Fibroblast of lung (primary cell): ENCODE data around the gene DRG1. TPM values are rescaled to one million over a fixed set of nuclear protein-coding genes. Genes with fewer than 3 reads are reported as not detected.

Source experiments
- DNase-seq, 2 donors: peaks; one replicate each; pipeline versions ENCODE4 v3.0.0 to v3.0.0-alpha.2; 2010; ENCODE audit warnings: low read depth in 2 of 2
- H2AFZ ChIP-seq: 2 replicates; pipeline ENCODE4 v1.5.1; 2012; ENCODE audit warnings: low read length, control low read depth, inconsistent platforms
- H3K27ac ChIP-seq: 2 replicates; pipeline ENCODE4 v1.5.1; 2011; ENCODE audit warnings: low read length, control low read depth; ENCODE audit not compliant: insufficient read depth
- H3K27me3 ChIP-seq: 2 replicates; pipeline ENCODE4 v1.5.1; 2011; ENCODE audit warnings: mild to moderate bottlenecking, low read length; ENCODE audit not compliant: control insufficient read depth, insufficient read depth
- H3K36me3 ChIP-seq: 2 replicates; pipeline ENCODE4 v1.5.1; 2011; ENCODE audit warnings: low read length; ENCODE audit not compliant: control insufficient read depth, insufficient read depth
- H3K4me1 ChIP-seq: 2 replicates; pipeline ENCODE4 v1.5.1; 2011; ENCODE audit warnings: low read length; ENCODE audit not compliant: control insufficient read depth, insufficient read depth; ENCODE audit errors: extremely low read depth
- H3K4me2 ChIP-seq: 2 replicates; pipeline ENCODE4 v1.5.1; 2011; ENCODE audit warnings: low read length, control low read depth; ENCODE audit not compliant: insufficient read depth; ENCODE audit errors: extremely low read depth
- H3K4me3 ChIP-seq, 4 experiments: fragments of 200-600 bp in 1 of 4; sonication (generic) in 1 of 4; replicated peaks in 1 of 4; 2 replicates each; pipeline ENCODE4 v1.5.1; 2011 to 2016; ENCODE audit warnings: low read length in 4 of 4, low read depth in 3 of 4, mild to moderate bottlenecking in 3 of 4, control low read depth in 2 of 4, inconsistent platforms in 1 of 4, mixed read lengths in 1 of 4; ENCODE audit not compliant: insufficient read depth in 1 of 4; ENCODE audit errors: control extremely low read depth in 1 of 4
- H3K79me2 ChIP-seq: 2 replicates; pipeline ENCODE4 v1.5.1; 2012; ENCODE audit warnings: mild to moderate bottlenecking, low read length, inconsistent platforms; ENCODE audit not compliant: control insufficient read depth, insufficient read depth
- H3K9ac ChIP-seq: 2 replicates; pipeline ENCODE4 v1.5.1; 2011; ENCODE audit warnings: mild to moderate bottlenecking, low read length, control low read depth; ENCODE audit not compliant: insufficient read depth
- H3K9me3 ChIP-seq: 2 replicates; pipeline ENCODE4 v1.5.1; 2012; ENCODE audit warnings: low read depth, low read length; ENCODE audit not compliant: control insufficient read depth, insufficient read depth
- H4K20me1 ChIP-seq: 2 replicates; pipeline ENCODE4 v1.5.1; 2011; ENCODE audit warnings: low read length; ENCODE audit not compliant: control insufficient read depth, insufficient read depth; ENCODE audit errors: extremely low read depth
- CTCF ChIP-seq, 2 donors: IDR thresholded peaks in 1 of 2; conservative IDR thresholded peaks in 1 of 2; 1 replicate in 1 of 2; 2 replicates in 1 of 2; pipeline ENCODE4 v1.5.1; 2011 to 2012; ENCODE audit warnings: low read length in 2 of 2, control low read depth in 1 of 2, inconsistent platforms in 1 of 2, low read depth in 1 of 2, mild to moderate bottlenecking in 1 of 2
- EZH2 ChIP-seq: IDR thresholded peaks from 2 replicates; pipeline ENCODE4 v1.5.1; 2012; ENCODE audit warnings: low read length, control low read depth, mild to moderate bottlenecking; ENCODE audit errors: missing control alignments
- polyA plus RNA-seq, 2 donors: library from polyadenylated mRNA; depleted of rRNA in 1 of 2; stranded (reverse) in 1 of 2; unstranded in 1 of 2; fragments of >200 nt; gene quantifications; 2 replicates each; pipeline ENCODE4 v1.2.1, GENCODE V29; 2011 to 2012; ENCODE audit warnings: missing spikeins in 1 of 2
- total RNA-seq: library from RNA; depleted of rRNA; stranded (reverse); fragments of >200 nt; gene quantifications from 2 replicates; pipeline ENCODE4 v1.2.1, GENCODE V29; 2014

The DRG1 gene
- total and polyA plus RNA-seq, 2 donors (not counting 1 experiment from before 2014, with no cell fraction given): 76.4 to 78.8 TPM

- Histone ChIP-seq H3K27me3 (no peaks in the 10 kb centered on the region), H4K20me1 (no peaks in the 10 kb centered on the region), H3K4me3 (no peak overlapping the region), H3K9ac (no peak overlapping the region), H3K27ac (no peak overlapping the region), H3K9me3 (no peaks in the 10 kb centered on the region), H2AFZ (no peak overlapping the region), H3K4me1 (no peaks in the 10 kb centered on the region), H3K79me2 (no peaks in the 10 kb centered on the region), H3K4me2 (no peak overlapping the region), H3K36me3 (peaks cover 7% of the 10 kb centered on the region)
- DNase-seq: peak in 1 of 2 donors; percentile 8
- no peak for TF ChIP-seq EZH2
- TF ChIP-seq CTCF (conservative IDR thresholded peaks at IDR 0.05 in 1 of 2, IDR thresholded peaks at IDR 0.05 in 1 of 2; ENCODE audit: low read depth in 1 of 2, low read length in 2 of 2): no peak
Observed at GRCh38 chr22:31448382-31448781, 49.0 kb downstream of the DRG1 start.

- Histone ChIP-seq H3K79me2 (no peaks in the 10 kb centered on the region), H3K9ac (no peak overlapping the region), H4K20me1 (no peaks in the 10 kb centered on the region), H3K27ac (no peak overlapping the region), H3K4me3 (no peak overlapping the region), H3K36me3 (peaks cover 6% of the 10 kb centered on the region), H3K4me1 (no peaks in the 10 kb centered on the region), H2AFZ (no peak overlapping the region), H3K4me2 (no peak overlapping the region), H3K9me3 (no peaks in the 10 kb centered on the region), H3K27me3 (no peaks in the 10 kb centered on the region)
- TF ChIP-seq EZH2: no peak
- no peak for TF ChIP-seq CTCF (conservative IDR thresholded peaks at IDR 0.05 in 1 of 2, IDR thresholded peaks at IDR 0.05 in 1 of 2; ENCODE audit: low read depth in 1 of 2, low read length in 2 of 2)
- no peak for DNase-seq
Observed at GRCh38 chr22:31449506-31449905, 50.1 kb downstream of the DRG1 start.

GRCh38 chr22:31451709-31452571 lies 52.5 kb downstream of the DRG1 start:
- no peaks in the 10 kb centered on the region for H3K4me1 ChIP-seq
- H3K9ac ChIP-seq: no peak overlapping the region
- peaks cover 5% of the 10 kb centered on the region for H3K36me3 ChIP-seq
- peak; percentile 56 to 59 for DNase-seq
- H3K4me2 ChIP-seq: no peak overlapping the region
- H3K4me3 ChIP-seq: no peak overlapping the region
- no peak overlapping the region for H3K27ac ChIP-seq
- no peaks in the 10 kb centered on the region for H4K20me1 ChIP-seq
- H3K27me3 ChIP-seq: no peaks in the 10 kb centered on the region
- no peaks in the 10 kb centered on the region for H3K79me2 ChIP-seq
- H2AFZ ChIP-seq: no peak overlapping the region
- TF ChIP-seq EZH2 (no peak), CTCF (conservative IDR thresholded peaks at IDR 0.05 in 1 of 2, IDR thresholded peaks at IDR 0.05 in 1 of 2; ENCODE audit: low read depth in 1 of 2, low read length in 2 of 2) (peak; percentile 54 to 67)
- no peaks in the 10 kb centered on the region for H3K9me3 ChIP-seq
